GM18907 (cell line): ENCODE measurements around the gene PSORS1C1.

Experiments
- ATAC-seq: cut with Tn5 transposase; IDR thresholded peaks from one replicate; pipeline ENCODE4 v1.9.1; 2021; ENCODE audit warnings: mild to moderate bottlenecking, moderate library complexity; ENCODE audit not compliant: unreplicated experiment

PSORS1C1 gene

DNA sequence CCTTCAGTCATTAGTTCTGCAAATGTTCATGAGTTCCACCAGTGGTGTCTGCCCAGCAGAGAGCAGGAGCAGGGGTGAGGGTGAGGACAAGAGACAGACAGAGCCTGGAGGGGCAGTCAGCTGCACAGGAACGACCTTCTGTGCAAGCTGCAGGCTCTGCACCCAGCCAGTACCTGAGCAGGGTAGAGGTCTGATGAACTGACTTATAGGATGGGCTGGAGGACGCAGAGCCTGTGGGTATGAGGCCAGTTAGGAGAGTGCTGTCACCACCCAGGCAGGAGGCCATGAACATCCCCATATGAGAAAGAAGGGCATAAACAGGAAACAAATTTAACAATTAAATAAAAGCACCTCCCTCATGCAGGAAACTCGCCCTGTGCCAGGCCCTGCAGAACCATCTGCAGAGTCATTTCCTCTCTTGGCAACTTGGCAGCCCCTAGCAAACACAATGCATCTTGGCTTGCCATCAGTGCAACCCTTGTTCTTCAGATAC lies 20.2 kb upstream of the PSORS1C1 start:
- ATAC-seq = no peak

DNA sequence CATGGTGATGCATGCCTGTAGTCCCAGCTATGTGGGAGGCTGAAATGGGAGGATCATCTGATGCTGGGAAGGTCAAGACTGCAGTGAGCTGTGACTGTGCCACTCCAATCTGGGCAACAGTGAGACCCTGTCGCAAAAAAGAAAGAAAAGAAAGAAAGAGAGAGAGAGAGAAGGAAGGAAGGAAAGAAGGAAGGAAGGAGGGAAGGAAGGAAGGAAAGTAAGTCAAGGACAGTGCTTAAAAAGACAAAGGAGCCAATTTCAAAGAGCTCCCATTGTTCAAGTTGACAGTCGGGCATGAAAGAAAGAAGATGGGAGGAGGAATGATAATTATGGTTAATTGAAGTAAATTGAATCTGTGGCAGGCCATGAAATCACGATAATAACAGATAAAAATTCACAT lies 18.4 kb upstream of the PSORS1C1 start:
- no peak for ATAC-seq

DNA sequence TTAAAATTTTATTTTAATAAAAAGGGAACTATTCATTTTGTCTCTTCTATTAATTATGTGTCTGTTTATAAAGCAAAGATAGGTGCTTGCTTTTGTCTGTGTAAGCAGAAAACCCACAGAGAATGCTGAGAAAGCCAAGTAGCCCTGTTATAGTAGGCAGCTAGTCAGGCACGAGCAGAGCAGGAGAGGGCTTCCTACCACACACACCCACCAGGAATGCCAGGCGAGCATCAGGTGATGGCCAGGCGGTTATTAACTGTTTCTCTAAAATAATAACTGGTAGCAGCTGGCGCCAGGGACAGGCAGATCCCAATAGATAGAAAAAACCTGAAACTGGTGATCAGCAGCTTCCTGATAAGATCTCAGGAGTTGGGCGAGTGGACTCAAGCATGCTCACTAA lies 17.9 kb upstream of the PSORS1C1 start:
- no peak for ATAC-seq

DNA sequence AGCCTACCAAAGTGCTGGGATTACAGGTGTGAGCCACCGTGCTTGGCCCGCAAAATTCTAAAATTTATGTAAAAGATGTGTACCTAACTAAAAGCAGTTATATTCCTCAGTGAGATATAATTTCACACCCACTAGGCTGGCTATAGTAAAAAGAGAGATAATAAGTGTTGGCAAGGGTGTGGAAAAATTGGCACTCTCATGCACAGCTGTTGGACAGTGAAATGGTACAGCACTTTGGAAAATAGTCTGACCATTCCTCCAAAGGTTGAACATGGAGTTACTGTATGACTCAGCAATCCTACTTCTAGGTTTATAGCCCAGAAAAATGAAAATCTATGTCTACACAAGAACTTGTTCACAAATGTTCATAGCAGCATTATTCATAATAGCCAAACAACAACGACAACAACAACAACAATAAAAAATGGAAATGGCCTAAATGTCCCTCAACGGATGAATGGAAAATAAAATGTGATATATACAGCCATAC lies 16.1 kb upstream of the PSORS1C1 start:
- ATAC-seq = no peak

DNA sequence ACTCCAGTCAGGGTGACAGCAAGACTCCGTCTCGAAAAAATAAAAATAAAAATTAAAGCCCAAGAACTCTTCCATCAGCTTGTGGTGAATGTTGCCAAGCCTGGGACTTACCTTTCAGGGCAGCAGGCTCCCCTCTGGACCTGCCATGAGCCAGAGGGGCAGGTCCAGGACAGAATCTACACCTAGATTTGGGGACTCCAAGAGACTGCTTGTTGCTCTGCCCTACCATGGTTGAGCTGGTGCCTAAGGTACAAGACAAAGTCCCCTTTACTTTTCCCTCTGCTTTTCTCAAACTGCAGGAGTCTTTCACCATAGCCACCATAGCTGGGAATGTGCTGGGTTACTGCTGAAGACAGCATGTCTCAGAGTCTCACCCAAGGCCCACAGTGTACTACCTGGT lies 11.5 kb upstream of the PSORS1C1 start:
- ATAC-seq = no peak

DNA sequence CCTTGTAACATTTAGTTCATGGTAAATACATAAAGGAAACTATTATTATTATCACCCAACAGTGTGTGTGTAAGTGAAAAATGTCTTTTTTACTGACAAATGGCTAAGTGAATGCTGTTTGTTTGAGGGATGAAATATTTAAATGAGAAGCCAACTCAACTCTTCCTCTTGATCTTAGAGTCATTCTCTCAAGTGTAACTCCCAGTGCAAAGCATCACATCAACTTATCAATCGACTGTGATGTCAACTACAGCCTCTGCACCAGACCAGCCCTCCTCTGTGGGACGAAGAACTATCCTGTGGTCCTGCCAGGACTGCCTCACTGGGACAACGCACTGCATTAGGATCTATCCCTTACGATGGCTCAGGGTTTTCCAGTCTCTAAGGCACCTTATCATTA lies 7.5 kb upstream of the PSORS1C1 start:
- ATAC-seq = no peak

DNA sequence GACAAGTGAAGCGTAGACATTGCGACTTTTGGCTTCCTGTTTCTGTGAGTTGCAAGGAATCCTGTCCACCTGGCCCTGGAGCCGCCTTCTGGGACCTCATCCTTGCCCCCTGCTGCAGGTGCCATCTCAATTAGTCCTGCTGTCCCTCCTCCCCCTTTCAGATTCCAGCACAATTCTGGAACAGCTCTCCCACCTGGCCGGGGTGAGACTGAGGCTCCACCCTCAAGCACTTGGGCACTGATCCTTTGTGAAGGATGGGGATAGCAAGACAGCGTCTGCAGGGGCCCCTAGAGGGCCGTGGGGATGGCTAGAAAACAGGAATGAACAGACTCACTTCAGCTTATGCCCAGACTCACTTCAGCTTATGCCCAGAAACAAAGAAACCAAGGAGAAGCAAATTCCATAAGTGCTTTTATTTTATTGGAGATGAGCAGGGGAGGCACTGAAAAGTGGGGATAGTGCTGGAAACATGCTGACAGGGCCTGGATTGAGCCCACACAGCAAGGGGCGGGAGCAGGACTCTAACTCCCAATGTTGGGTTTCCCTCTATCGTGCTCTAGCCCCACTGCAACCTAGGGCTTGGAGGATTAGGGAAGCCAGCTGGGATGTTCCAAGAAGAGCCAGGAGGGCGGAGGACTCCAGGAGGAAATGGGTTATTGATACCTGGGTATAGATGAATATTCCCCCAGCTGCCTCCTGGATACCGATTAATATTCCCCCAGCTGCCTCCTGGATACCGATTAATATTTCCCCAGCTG lies 3.6 kb upstream of the PSORS1C1 start:
- no peak for ATAC-seq

DNA sequence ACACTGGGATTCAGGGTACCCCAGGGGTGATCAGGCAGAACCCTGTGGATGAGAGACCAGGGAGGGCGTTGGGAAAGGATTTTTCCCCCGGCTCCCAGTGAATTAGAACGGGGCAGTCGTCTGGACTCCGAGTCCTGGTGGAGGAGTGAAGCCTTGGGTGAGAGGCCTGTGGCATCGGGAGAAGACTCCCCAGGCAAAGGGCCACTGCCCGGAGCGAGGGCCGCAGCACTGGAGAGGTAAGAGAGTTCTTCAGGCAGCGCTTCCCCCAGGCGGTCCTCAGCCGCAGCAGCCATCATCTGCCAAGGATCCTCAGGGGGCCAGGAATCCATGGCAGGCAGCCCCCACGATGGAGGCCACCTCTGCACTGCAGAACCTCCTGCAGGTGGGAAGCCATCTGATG lies 2.9 kb upstream of the PSORS1C1 start:
- no peak for ATAC-seq

DNA sequence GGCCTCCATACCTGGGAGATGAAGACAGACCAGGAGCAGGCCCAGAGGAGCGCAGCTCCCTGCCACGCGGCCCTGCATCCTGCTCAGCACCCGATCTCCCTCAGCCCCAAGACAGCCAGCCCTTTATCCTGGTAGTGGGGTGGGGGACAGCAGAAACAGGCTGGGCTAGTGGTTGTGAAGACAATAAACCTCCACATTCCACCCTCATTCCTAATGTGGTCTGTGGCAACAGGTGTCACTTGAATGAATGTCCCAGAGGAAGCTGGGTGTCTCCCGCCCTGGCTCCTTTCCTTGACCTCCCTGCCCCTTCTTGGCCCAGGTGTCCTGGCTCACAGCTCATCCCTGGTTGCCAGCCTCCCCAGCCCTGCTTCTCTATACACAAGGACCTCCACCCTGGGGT lies 2.1 kb upstream of the PSORS1C1 start, which contains the start of gene C6orf15:
TSS of gene C6orf15 (minus strand) at position 98 of the 400 bp plus-strand sequence. CDS start at position 78, 20 bp downstream.
- ATAC-seq = no peak

DNA sequence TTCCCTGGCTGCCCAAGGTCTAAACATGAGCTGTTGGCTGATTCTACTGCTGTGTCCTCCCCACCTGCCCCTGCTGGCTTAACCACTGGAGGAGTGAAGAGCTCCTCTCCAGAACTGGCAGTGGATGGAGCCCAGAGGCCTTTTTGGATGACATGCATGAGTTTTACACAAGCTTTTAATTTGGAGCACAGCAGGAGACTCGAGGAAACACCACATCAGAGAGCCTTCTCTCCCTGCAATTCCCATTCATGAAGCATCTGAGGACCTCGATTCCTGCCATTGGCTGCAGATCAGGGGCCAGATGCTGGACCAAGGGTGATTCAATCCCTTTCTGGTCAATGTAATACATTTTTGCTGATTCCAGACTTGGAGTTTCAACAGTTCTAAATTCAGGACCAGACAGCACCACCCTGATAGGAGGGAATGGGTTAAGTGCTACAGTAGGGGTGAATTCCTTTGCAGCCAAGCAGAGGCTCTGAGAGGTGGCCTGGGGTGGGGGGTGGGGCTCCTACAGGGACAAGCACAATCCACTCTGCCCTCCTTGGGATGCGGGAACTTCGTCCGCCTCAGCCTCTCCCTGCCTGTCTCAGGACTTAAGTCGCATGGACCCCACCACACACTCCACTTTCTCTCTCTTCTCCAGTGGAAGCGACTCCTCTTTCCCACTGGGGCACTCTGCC lies 599 bp upstream of the PSORS1C1 start:
- no peak for ATAC-seq

DNA sequence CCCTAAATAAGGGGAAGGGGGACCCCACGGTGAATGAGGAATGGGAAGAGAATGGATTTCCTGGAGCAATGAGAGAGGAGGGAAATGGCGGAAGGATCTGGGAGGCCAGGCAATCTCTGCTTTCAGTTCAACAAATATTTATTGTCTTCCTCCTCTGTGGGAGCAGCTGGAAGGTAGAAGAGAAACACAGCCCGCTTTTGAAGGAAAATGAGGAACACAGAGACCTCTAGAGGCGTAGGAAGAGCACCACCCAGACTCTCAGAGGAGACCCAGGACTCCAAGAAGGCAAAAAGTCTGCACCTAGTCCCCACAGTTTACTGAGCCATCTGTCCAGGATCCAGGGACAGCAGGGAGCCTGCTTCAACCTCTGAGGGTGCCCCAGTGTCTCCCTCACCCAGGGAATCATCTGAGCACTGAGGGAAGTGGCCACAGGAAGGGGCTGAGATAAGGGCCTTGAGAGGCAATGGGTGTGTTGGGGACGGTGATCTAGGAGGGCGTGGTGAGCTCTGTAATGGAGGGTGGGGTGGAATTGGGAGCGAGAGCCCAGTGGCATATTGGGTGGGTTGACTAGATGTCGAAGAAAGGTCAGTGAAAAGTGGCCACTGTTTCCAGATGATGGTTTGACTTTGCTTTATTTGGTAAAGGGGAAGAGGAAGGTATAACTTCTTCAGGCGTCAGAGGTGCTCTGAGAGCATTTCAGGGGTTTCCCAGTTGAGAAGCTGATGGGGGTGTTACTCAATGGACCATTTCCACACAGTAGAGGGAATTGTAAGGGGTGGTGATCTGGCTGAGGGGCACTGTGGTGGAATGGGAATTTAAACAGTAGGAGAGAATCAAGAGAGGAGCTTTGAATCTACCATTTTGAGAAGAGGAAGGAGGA lies 610 bp downstream of the PSORS1C1 start:
- ATAC-seq = no peak

DNA sequence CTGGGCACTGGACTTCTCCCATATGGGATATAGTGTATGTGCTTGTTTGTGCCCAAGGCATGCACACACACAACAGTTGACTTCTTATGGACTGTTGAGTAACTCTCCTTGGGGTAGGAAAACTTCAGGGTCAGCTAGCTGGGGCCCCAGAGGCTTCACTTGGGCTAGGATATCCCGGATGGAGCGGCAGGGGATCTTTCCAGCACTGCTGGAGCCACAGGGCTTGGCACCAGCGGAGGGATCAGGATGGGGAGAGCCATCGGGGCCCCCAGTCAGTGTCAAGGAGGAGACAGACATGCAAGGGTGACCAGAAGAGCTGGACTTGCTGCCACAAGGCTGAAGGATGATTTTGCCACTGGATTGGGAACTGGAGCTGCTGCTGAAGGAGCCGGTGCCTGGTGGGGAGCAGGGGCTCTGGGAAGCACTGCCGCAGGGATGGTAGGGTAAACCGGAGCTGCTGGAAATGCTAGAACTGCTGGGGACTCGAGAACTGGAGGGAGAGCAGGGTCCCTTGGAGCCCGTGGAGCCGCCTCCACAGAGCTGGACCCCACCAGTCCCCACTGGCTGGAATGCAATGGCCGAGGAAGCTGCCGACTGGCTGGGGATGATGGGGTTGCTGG lies 1.5 kb downstream of the PSORS1C1 start:
- ATAC-seq = no peak

DNA sequence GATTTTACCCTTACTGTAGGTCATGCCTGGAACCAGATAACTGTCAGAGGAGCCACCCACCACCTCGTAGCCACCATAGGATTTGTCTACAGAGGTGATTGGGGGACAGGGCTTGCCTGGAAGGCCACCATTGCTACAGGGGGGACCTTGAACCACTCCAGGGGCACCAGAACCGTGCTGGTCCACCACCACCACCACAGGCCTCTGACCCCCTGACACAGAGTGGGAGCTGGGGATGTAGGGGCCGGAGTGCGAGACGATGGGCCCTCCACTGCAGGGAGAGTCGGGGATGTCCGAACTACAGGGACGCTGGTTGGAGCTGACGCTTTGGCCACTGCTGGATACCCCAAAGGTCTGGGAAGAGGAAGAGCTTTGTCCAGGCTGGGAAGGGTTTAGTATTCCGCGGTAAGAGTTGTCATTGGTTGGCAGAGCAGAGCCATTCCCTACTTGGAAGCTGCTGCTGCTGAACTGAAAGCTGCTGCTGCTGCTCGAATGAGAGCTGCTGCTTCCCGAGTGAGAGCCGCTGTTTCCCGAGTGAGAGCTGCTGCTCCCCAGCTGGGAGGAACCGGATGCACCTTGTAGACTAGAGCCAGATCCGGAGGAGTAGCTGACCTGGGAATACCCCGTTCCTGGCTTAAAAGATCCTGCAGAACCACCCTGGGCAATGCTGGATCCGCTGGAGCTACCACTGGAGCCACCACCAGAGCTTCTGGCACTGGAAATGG lies 2.2 kb downstream of the PSORS1C1 start:
- no peak for ATAC-seq

DNA sequence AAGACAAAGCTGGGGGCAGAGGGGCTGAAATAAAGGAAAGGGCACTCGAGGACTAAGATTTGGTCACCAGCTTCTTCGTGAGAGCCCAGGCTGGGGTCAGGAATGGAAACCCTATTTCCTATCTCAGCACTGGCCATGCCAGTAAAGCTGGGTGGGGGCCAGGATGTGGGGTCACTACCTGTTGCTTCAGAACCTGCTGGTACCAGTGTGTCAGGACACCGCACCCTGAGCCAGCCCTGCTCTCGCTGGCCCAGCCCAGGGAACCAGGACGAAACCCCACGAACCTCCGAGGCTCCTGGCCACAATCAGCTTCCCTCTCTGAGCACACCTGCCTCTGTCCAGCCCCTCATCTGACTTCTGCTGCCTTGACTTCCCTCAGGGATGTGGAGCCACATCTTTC lies 3.6 kb downstream of the PSORS1C1 start:
- ATAC-seq = no peak

DNA sequence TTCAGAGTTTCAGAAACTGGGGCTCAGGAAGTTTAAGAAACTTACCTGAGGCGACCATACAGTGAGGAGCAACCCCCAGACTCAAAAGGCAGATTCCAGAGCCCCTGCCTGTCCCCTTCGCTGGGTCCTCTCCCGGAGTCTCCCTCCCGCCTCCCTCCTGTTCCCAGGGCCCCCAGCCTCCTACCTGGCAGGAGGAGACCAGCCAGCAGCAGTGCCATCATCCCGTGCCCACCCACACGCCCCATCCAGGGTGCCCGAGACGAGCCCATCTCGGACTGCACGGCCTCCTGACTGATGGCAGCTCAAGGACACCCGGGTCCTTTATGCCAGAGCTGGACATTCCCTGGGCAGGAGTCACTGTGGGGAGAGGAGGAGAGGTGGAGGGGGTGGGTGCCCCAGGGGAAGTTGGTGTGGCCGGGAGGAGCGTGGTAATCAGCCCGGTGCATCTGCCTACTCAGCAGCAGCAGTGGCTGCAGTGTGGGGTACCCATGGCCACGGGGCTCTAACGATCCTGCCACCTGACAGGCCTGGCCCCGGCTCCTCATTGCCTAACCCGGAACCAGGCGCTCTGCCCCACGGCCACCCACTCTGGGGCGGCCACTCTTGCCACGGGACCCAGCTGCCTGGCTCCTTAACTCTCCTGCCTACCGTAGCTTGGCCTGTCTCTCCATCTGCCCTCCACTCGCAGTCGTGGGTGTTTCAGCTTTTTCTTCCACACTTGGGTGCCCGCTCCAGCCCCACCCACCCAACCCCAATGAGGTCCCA lies 5.7 kb downstream of the PSORS1C1 start, which contains the start of gene CDSN:
TSS of gene CDSN (minus strand) at position 296 of the 765 bp plus-strand sequence. CDS start at position 269, 27 bp downstream.
- no peak for ATAC-seq

DNA sequence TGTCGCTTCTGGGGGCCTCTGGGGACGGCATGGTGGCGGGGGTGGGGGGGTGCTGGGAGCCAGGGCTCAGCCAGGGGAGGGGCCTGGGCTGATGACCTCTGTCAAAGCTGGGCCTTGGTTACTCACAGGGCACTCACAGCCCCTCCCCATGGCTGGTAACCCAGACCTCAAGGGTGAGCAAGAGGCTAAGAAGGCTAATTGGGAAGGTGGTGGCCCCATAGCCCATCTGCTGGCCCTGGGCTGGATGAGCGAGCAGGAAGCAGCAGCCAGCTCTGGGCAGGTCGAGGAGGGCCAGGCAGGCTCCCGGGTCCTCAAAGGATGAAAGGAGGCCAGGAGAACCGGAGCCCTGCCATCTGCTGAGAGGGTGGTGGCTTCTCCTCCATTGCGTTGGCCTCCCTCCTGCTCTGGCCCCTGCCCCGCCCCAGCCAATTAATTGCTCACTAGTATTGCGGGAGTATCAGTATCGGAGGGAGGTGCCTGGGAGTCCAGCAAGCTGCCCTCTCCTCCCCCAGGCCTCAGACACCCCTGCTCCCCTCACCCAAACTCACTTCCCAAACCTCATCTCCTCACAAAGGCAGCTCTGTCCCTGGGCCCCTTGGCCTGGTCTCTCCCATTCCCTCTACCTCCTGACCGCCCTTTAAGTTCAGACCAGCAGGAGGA lies 6.7 kb downstream of the PSORS1C1 start:
- ATAC-seq = no peak

DNA sequence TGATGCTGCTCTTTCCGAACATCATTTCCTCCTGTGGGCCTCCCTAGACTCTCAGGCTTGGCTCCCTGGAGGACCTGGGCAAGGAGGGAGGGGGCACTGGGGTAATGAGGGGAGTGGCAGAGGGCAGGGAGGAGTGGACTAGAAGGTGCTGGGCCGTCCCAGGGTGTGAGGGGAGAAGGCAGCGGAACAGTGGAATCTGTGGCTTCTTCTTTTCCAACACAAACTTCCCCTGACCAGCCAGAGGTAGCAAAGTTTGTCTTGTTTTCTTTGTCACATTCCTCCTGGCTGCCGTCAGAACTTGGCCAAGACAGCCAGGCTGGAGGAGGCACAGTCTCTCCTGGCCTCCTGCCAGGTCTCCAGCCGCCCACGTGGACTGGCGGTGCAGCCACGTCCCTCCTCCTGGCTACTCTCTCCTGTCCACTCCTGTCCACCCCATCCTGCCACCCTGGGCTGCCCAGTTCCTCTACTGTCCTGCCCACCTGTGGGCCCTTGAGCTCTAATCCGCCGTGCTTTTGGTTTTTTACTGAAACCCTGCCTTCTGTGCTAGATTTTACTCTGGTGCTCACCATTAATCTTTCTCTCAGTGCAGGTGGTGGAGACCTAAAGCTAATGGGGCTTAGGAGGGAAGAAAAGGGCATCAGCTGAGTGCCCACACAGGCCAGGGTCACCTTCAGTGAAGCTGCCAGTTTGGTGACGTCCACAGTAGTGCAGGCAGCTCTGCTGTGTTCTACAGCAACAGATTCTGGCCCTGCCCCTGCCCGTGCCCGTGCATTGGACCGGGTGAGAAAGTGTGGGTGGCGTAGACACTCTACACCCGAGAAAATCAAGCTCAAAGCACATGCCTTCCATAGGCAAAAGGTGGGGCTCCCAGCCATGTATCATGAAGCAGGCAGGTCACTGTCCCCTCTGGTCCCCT lies 8.4 kb downstream of the PSORS1C1 start:
- no peak for ATAC-seq

DNA sequence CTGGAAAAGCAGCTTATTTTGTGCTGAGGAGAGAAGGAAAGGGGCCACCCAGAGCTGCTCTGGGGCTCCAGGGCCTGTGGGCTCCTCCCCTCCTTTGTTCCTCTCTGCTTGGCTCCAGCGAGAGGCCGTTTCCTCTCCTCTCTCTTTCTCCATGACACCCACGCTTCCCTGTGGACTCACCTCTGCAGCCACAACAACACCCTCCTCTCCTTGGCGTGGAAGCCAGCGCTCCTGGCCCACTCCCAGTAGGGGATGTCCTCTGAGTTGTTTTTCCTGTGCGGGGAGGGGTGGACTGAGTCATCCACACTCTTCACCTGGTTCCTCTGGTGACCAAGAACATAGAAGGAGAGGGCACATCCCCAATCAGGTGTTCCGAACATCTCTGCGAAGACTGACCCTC lies 10.6 kb downstream of the PSORS1C1 start:
- no peak for ATAC-seq
